Activated T-cell treated with anti-CD3 and anti-CD28 coated beads, Interleukin-2, amount 50 U/mL, for 72 hours (primary cell): ENCODE measurements around the gene ANKS1A. TPM values are rescaled to one million over a fixed set of nuclear protein-coding genes. Genes with fewer than 3 reads are reported as not detected.
"Not testable (repeated sequence)": the region's sequence is repeated elsewhere in the genome, so short reads cannot be mapped to it uniquely, and the experiment has no call there.

Experiments
- ATAC-seq, 2 donors: fragments of 150-1000 bp; cut with Tn5 transposase; replicated peaks in 1 of 2; 2 replicates each; pipeline ENCODE4 v1.10.0; 2021; ENCODE audit warnings: moderate library complexity in 2 of 2, mild to moderate bottlenecking in 1 of 2
- DNase-seq, 2 donors: peaks; one replicate each; pipeline ENCODE4 v3.0.0; 2021 to 2022; ENCODE audit warnings: mixed read lengths in 1 of 2
- H3K27ac Mint-ChIP-seq: one replicate; pipeline ENCODE4 v1.8.0; 2022; ENCODE audit warnings: mild to moderate bottlenecking, moderate library complexity, mixed read lengths
- H3K27me3 Mint-ChIP-seq: one replicate; pipeline ENCODE4 v1.8.0; 2022; ENCODE audit warnings: low read depth, mixed read lengths
- H3K36me3 Mint-ChIP-seq, 2 donors: one replicate each; pipeline ENCODE4 v1.8.0; 2022; ENCODE audit warnings: mixed read lengths in 2 of 2, mild to moderate bottlenecking in 1 of 2; ENCODE audit not compliant: insufficient read depth in 2 of 2
- H3K4me1 Mint-ChIP-seq: one replicate; pipeline ENCODE4 v1.8.0; 2022; ENCODE audit warnings: low read depth, mixed read lengths
- H3K4me3 Mint-ChIP-seq, 2 donors: one replicate each; pipeline ENCODE4 v1.8.0; 2022; ENCODE audit warnings: mild to moderate bottlenecking in 2 of 2, mixed read lengths in 2 of 2, moderate library complexity in 2 of 2
- H3K9me3 Mint-ChIP-seq, 2 donors: one replicate each; pipeline ENCODE4 v1.8.0; 2022; ENCODE audit warnings: mixed read lengths in 2 of 2
- total RNA-seq, 2 donors: library from RNA; stranded (reverse); gene quantifications; one replicate each; pipeline ENCODE4 v1.2.3, GENCODE V29; 2022

The ANKS1A gene
- total RNA-seq, 2 donors from 2014 or later = 9.2 to 9.6 TPM

DNA sequence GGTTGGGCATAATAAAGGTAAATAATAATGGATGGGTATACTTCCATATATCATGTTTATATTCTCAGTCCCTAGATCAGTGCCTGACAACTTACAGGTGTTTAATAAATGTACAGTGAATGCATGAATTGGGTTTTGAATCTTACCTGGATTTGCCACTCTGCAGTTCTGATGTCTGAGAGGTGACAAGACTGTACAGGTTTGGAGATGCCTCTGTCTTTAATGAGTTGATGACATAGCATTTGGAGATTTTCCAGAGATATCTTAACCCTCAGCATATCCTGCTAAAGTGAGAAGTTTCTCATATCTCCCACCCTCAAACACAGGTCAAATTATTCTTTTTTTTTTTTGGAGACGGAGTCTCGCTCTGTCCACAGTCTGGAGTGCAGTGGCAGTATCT lies 2.2 kb downstream of the ANKS1A start:
- peaks cover 24% of the 10 kb centered on the region for H3K4me1 Mint-ChIP-seq
- peaks cover 5 to 6% of the 10 kb centered on the region in 2 donors for H3K36me3 Mint-ChIP-seq
- H3K27ac Mint-ChIP-seq = no peak overlapping the region
- no peaks in the 10 kb centered on the region for H3K27me3 Mint-ChIP-seq
- DNase-seq = no peak
- no peaks in the 10 kb centered on the region for H3K9me3 Mint-ChIP-seq
- peak overlapping the region; percentile 6 to 20 for H3K4me3 Mint-ChIP-seq
- no peak for ATAC-seq

GRCh38 chr6:34894693-34895092 lies 5.6 kb downstream of the ANKS1A start:
- no peaks in the 10 kb centered on the region for H3K9me3 Mint-ChIP-seq
- H3K4me3 Mint-ChIP-seq = no peak overlapping the region
- H3K4me1 Mint-ChIP-seq = peaks cover 16% of the 10 kb centered on the region
- DNase-seq (no peak), ATAC-seq (no peak)
- no peaks in the 10 kb centered on the region for H3K36me3 Mint-ChIP-seq
- H3K27me3 Mint-ChIP-seq = no peaks in the 10 kb centered on the region
- no peak overlapping the region for H3K27ac Mint-ChIP-seq

DNA sequence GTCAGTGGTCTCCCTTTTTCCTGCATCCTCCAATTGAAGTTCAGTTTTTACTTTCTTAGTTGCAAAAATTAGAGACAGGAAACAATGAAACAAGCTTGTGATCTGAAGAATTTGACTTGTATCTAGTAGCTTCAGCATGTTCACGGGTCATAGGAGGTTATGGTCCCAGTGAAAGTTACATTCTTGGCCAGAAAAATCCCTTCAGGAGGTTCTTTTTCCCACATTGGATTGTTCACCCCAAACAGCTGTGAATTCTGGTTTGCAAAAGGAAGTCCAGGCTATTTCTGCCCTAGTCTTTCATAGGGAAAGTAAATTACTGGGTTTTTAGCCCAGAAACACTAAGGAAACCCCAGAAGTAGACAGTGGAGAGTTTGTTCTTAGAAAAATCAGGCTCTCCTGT lies 8.1 kb downstream of the ANKS1A start:
- DNase-seq (no peak), ATAC-seq (no peak)
- Mint-ChIP-seq H3K4me1 (peaks cover 14% of the 10 kb centered on the region), H3K27ac (no peak overlapping the region), H3K9me3 (no peaks in the 10 kb centered on the region), H3K36me3 (no peaks in the 10 kb centered on the region), H3K27me3 (no peaks in the 10 kb centered on the region), H3K4me3 (no peak overlapping the region)

- no peak for DNase-seq
- Mint-ChIP-seq H3K36me3 (no peaks in the 10 kb centered on the region), H3K27ac (no peak overlapping the region), H3K9me3 (no peaks in the 10 kb centered on the region), H3K4me1 (peaks cover 14% of the 10 kb centered on the region), H3K27me3 (no peaks in the 10 kb centered on the region), H3K4me3 (no peak overlapping the region)
- no peak for ATAC-seq
Observed at GRCh38 chr6:34897716-34898115, 8.7 kb downstream of the ANKS1A start.

GRCh38 chr6:34899748-34900147 lies 10.7 kb downstream of the ANKS1A start:
- ATAC-seq, H3K9me3 Mint-ChIP-seq, H3K4me3 Mint-ChIP-seq, DNase-seq, H3K36me3 Mint-ChIP-seq, H3K27ac Mint-ChIP-seq, H3K27me3 Mint-ChIP-seq: not testable (repeated sequence)
- H3K4me1 Mint-ChIP-seq = peaks cover 18% of the 10 kb centered on the region

- no peaks in the 10 kb centered on the region for H3K27me3 Mint-ChIP-seq
- peaks cover 0 to 4% of the 10 kb centered on the region in 2 donors for H3K36me3 Mint-ChIP-seq
- DNase-seq (no peak), ATAC-seq (no peak)
- no peaks in the 10 kb centered on the region for H3K9me3 Mint-ChIP-seq
- H3K4me1 Mint-ChIP-seq = peaks cover 25% of the 10 kb centered on the region
- no peak overlapping the region for H3K4me3 Mint-ChIP-seq
- no peak overlapping the region for H3K27ac Mint-ChIP-seq
Observed at GRCh38 chr6:34900321-34901031, 11.4 kb downstream of the ANKS1A start.

- Mint-ChIP-seq H3K4me3 (no peak overlapping the region), H3K27ac (no peak overlapping the region), H3K27me3 (no peaks in the 10 kb centered on the region), H3K36me3 (peaks cover 0 to 4% of the 10 kb centered on the region in 2 donors), H3K9me3 (no peaks in the 10 kb centered on the region), H3K4me1 (peaks cover 26% of the 10 kb centered on the region)
- ATAC-seq = no peak
- no peak for DNase-seq
Observed at GRCh38 chr6:34901930-34902329, 12.9 kb downstream of the ANKS1A start.

- no peaks in the 10 kb centered on the region for H3K9me3 Mint-ChIP-seq
- H3K27ac Mint-ChIP-seq = no peak overlapping the region
- ATAC-seq = peak in 1 of 2 donors; percentile 33
- H3K4me1 Mint-ChIP-seq = peaks cover 28% of the 10 kb centered on the region
- no peak for DNase-seq
- H3K27me3 Mint-ChIP-seq = peaks cover 10% of the 10 kb centered on the region
- H3K36me3 Mint-ChIP-seq = peaks cover 0 to 4% of the 10 kb centered on the region in 2 donors
- no peak overlapping the region for H3K4me3 Mint-ChIP-seq
Observed at GRCh38 chr6:34904990-34905613, 16.0 kb downstream of the ANKS1A start.

GRCh38 chr6:34906826-34907225 lies 17.8 kb downstream of the ANKS1A start:
- peaks cover 0 to 4% of the 10 kb centered on the region in 2 donors for H3K36me3 Mint-ChIP-seq
- no peak for ATAC-seq
- DNase-seq = no peak
- no peaks in the 10 kb centered on the region for H3K9me3 Mint-ChIP-seq
- peaks cover 24% of the 10 kb centered on the region for H3K27me3 Mint-ChIP-seq
- no peak overlapping the region for H3K4me3 Mint-ChIP-seq
- H3K4me1 Mint-ChIP-seq = peaks cover 24% of the 10 kb centered on the region
- H3K27ac Mint-ChIP-seq = no peak overlapping the region

GRCh38 chr6:34908194-34908593 lies 19.1 kb downstream of the ANKS1A start:
- H3K36me3 Mint-ChIP-seq = peaks cover 0 to 4% of the 10 kb centered on the region in 2 donors
- H3K4me1 Mint-ChIP-seq = peaks cover 37% of the 10 kb centered on the region

GRCh38 chr6:34909320-34909883 lies 20.3 kb downstream of the ANKS1A start:
- no peak for DNase-seq
- H3K9me3 Mint-ChIP-seq = no peaks in the 10 kb centered on the region
- no peak overlapping the region for H3K4me3 Mint-ChIP-seq
- H3K36me3 Mint-ChIP-seq = peaks cover 0 to 4% of the 10 kb centered on the region in 2 donors
- peaks cover 24% of the 10 kb centered on the region for H3K27me3 Mint-ChIP-seq
- H3K4me1 Mint-ChIP-seq = peaks cover 47% of the 10 kb centered on the region
- ATAC-seq = no peak
- H3K27ac Mint-ChIP-seq = no peak overlapping the region

More at GRCh38 chr6:34908194-34908593, 19.1 kb downstream of the ANKS1A start:
- Mint-ChIP-seq H3K9me3 (no peaks in the 10 kb centered on the region), H3K4me3 (no peak overlapping the region), H3K27me3 (peaks cover 24% of the 10 kb centered on the region), H3K27ac (no peak overlapping the region)
- ATAC-seq = no peak
- DNase-seq = no peak

DNA sequence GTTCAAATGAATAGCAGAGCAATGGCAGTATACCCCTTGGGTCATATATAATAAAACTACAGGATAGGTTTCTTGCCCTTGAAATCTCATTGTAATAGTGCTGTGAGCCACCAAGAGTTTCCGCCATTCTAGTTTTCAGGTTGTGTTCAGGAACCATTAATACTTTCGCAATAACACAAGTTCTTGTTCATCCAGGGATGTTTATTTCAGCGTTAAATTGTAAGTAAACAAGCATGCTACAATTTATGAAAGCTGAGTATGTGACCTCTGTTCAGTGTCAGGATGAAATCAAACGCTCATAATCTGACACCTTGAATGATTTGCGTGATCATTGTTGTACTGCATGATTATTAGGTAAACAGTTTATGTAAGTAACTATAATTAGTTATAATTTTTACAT lies 22.8 kb downstream of the ANKS1A start:
- no peak overlapping the region for H3K4me3 Mint-ChIP-seq
- H3K36me3 Mint-ChIP-seq = no peaks in the 10 kb centered on the region
- peaks cover 35% of the 10 kb centered on the region for H3K4me1 Mint-ChIP-seq
- peaks cover 24% of the 10 kb centered on the region for H3K27me3 Mint-ChIP-seq
- H3K27ac Mint-ChIP-seq = no peak overlapping the region
- ATAC-seq = no peak
- no peak for DNase-seq
- H3K9me3 Mint-ChIP-seq = no peaks in the 10 kb centered on the region

GRCh38 chr6:34912715-34913464 lies 23.8 kb downstream of the ANKS1A start:
- peak; percentile 98 for ATAC-seq
- H3K36me3 Mint-ChIP-seq = no peaks in the 10 kb centered on the region

More at GRCh38 chr6:34912715-34913464, 23.8 kb downstream of the ANKS1A start:
- peak overlapping the region; percentile 8 to 53 for H3K4me3 Mint-ChIP-seq
- H3K4me1 Mint-ChIP-seq = peaks cover 32% of the 10 kb centered on the region
- peak overlapping the region; percentile 74 for H3K27ac Mint-ChIP-seq
- DNase-seq = peak; percentile 55 to 62
- peaks cover 24% of the 10 kb centered on the region for H3K27me3 Mint-ChIP-seq
- no peaks in the 10 kb centered on the region for H3K9me3 Mint-ChIP-seq
